Panc1 (cell line): ENCODE data around the gene MRPL46. TPM values are rescaled to one million over a fixed set of nuclear protein-coding genes. Genes with fewer than 3 reads are reported as not detected.

Source experiments
- ATAC-seq: fragments of 200-7000 bp; cut with Tn5 transposase; 2 replicates; pipeline ENCODE4 v1.9.1; 2020; ENCODE audit warnings: mild to moderate bottlenecking, moderate library complexity
- BruUV-seq: library from RNA; stranded (reverse); fragments of 400-500 nt; replicated peaks from 2 replicates; lab custom pipeline; 2021; lab: Mats Ljungman, UMichigan
- CTCF ChIA-PET: fragments of 300-600 bp; sonication (Branson Sonifier 250); formaldehyde crosslinking; loops from one replicate; lab custom pipeline; 2022; ENCODE audit warnings: antibody characterized with exemption; lab: Charles Lee
- POLR2A ChIA-PET: fragments of 300-600 bp; sonication (Branson Sonifier 250); formaldehyde crosslinking; loops from one replicate; lab custom pipeline; 2022; ENCODE audit warnings: antibody characterized with exemption; lab: Charles Lee
- DNase-seq: peaks from one replicate; pipeline ENCODE4 v3.0.0-alpha.2; 2010; ENCODE audit warnings: low read depth, low spot score
- H3K27ac ChIP-seq: 2 replicates; pipeline ENCODE4 v1.5.1; 2011; ENCODE audit warnings: mild to moderate bottlenecking, low read length, inconsistent platforms
- H3K27me3 ChIP-seq: fragments of 200-500 bp; sonication (Bioruptor generic); 2 replicates; pipeline ENCODE4 v1.6.0; 2014; ENCODE audit warnings: low read length, inconsistent platforms; ENCODE audit not compliant: control insufficient read depth, insufficient read depth
- H3K36me3 ChIP-seq: fragments of 200-500 bp; sonication (Bioruptor generic); 2 replicates; pipeline ENCODE4 v1.5.1; 2014; ENCODE audit warnings: inconsistent platforms, mild to moderate bottlenecking, low read length, moderate library complexity; ENCODE audit not compliant: control insufficient read depth, insufficient read depth
- H3K4me1 ChIP-seq: 2 replicates; pipeline ENCODE4 v1.5.1; 2011; ENCODE audit warnings: inconsistent platforms, mild to moderate bottlenecking, low read length, moderate library complexity; ENCODE audit not compliant: control insufficient read depth, insufficient read depth
- H3K4me3 ChIP-seq, 2 experiments: 2 replicates each; pipeline ENCODE4 v1.5.1; 2011 to 2012; ENCODE audit warnings: low read depth in 2 of 2, low read length in 2 of 2, mild to moderate bottlenecking in 2 of 2, inconsistent platforms in 1 of 2, moderate library complexity in 1 of 2
- H3K9me3 ChIP-seq: fragments of 200-500 bp; sonication (Bioruptor generic); 2 replicates; pipeline ENCODE4 v1.5.1; 2014; ENCODE audit warnings: low read depth, mild to moderate bottlenecking, inconsistent platforms, low read length, moderate library complexity; ENCODE audit not compliant: control insufficient read depth, insufficient read depth
- POLR2AphosphoS5 ChIP-seq: IDR thresholded peaks from 2 replicates; pipeline ENCODE4 v1.6.1; 2012; ENCODE audit warnings: mild to moderate bottlenecking, low read depth, low read length, moderate library complexity
- SIN3A ChIP-seq: IDR thresholded peaks from 2 replicates; pipeline ENCODE4 v1.6.1; 2012; ENCODE audit warnings: low read depth, mild to moderate bottlenecking, low read length, moderate library complexity, borderline replicate concordance; ENCODE audit not compliant: insufficient read depth
- TCF7L2 ChIP-seq: IDR thresholded peaks from 2 replicates; pipeline ENCODE4 v1.6.1; 2011; ENCODE audit warnings: mild to moderate bottlenecking, low read depth, low read length, inconsistent platforms
- in situ Hi-C: cut with HindIII; loops from 2 replicates; pipeline ENCODE4 v1.10.0; 2016; ENCODE audit warnings: low sequenced_read_pairs, low pct_unique_long_range_greater_than_20kb
- intact Hi-C: fragments of 100-400 bp; cut with micrococcal nuclease; formaldehyde crosslinking; loops from one replicate; pipeline ENCODE4 v1.10.0; 2022; ENCODE audit not compliant: unreplicated experiment
- total RNA-seq: library from RNA; stranded (reverse); gene quantifications from one replicate; pipeline ENCODE4 v1.2.1, GENCODE V29; 2021; ENCODE audit not compliant: unreplicated experiment
- TF ChIP-seq, protein P1 (sequence below): fragments of 450-650 bp; IDR thresholded peaks from 2 replicates; pipeline ENCODE4 v1.5.1; 2017; ENCODE audit warnings: mild to moderate bottlenecking
- TF ChIP-seq, protein P2 (sequence below), 2 experiments: IDR thresholded peaks; 2 replicates each; pipeline ENCODE4 v1.6.1; 2011 to 2012; ENCODE audit warnings: low read depth in 2 of 2, control low read depth in 1 of 2, low read length in 1 of 2, mild to moderate bottlenecking in 1 of 2, moderate library complexity in 1 of 2; ENCODE audit not compliant: insufficient read depth in 1 of 2

Gene MRPL46
- total RNA-seq, 1 experiment from 2014 or later: 31.3 TPM

DNA sequence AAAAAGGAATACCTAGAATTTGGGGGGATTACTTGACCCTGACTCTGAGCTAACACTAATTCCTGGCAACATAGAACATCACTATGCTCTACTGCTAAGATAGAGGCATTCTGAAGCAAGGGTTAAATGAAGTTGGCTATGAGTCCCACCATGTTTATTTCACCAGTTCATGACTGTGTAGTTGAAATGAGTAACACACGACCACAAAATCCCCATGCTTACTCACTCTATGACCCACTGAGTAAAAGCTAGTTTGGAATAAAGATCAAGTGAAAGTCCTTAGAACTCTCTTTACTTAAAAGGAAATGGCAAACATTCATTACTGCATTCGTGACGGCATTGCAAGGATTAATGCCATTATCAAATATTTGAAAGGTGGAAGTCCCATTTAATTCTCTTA, 47.4 kb downstream of the MRPL46 start:
- ChIA-PET CTCF (no interaction called here), POLR2A (no interaction called here)
- H3K27me3 ChIP-seq: peaks cover 7% of the 10 kb centered on the region; the same call in 1 of the 2 replicates
- TF ChIP-seq SIN3A (no peak), POLR2AphosphoS5 (no peak), TCF7L2 (no peak)
- TF ChIP-seq, protein P1, sequence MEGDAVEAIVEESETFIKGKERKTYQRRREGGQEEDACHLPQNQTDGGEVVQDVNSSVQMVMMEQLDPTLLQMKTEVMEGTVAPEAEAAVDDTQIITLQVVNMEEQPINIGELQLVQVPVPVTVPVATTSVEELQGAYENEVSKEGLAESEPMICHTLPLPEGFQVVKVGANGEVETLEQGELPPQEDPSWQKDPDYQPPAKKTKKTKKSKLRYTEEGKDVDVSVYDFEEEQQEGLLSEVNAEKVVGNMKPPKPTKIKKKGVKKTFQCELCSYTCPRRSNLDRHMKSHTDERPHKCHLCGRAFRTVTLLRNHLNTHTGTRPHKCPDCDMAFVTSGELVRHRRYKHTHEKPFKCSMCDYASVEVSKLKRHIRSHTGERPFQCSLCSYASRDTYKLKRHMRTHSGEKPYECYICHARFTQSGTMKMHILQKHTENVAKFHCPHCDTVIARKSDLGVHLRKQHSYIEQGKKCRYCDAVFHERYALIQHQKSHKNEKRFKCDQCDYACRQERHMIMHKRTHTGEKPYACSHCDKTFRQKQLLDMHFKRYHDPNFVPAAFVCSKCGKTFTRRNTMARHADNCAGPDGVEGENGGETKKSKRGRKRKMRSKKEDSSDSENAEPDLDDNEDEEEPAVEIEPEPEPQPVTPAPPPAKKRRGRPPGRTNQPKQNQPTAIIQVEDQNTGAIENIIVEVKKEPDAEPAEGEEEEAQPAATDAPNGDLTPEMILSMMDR: no peak
- TF ChIP-seq, protein P2, sequence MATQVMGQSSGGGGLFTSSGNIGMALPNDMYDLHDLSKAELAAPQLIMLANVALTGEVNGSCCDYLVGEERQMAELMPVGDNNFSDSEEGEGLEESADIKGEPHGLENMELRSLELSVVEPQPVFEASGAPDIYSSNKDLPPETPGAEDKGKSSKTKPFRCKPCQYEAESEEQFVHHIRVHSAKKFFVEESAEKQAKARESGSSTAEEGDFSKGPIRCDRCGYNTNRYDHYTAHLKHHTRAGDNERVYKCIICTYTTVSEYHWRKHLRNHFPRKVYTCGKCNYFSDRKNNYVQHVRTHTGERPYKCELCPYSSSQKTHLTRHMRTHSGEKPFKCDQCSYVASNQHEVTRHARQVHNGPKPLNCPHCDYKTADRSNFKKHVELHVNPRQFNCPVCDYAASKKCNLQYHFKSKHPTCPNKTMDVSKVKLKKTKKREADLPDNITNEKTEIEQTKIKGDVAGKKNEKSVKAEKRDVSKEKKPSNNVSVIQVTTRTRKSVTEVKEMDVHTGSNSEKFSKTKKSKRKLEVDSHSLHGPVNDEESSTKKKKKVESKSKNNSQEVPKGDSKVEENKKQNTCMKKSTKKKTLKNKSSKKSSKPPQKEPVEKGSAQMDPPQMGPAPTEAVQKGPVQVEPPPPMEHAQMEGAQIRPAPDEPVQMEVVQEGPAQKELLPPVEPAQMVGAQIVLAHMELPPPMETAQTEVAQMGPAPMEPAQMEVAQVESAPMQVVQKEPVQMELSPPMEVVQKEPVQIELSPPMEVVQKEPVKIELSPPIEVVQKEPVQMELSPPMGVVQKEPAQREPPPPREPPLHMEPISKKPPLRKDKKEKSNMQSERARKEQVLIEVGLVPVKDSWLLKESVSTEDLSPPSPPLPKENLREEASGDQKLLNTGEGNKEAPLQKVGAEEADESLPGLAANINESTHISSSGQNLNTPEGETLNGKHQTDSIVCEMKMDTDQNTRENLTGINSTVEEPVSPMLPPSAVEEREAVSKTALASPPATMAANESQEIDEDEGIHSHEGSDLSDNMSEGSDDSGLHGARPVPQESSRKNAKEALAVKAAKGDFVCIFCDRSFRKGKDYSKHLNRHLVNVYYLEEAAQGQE (IDR thresholded peaks at IDR 0.05; ENCODE audit: insufficient read depth in 1 of 2, low read depth in 2 of 2, low read length in 1 of 2): no peak
- no TSS peak for BruUV-seq
- no peak for ATAC-seq
- intact Hi-C loops: no loop called here
- no peak overlapping the region for H3K4me3 ChIP-seq
- no peaks in the 10 kb centered on the region for H3K4me1 ChIP-seq
- no peaks in the 10 kb centered on the region for H3K36me3 ChIP-seq
- in situ Hi-C loops: no loop called here
- H3K27ac ChIP-seq: no peak overlapping the region
- DNase-seq: no peak
- H3K9me3 ChIP-seq: no peaks in the 10 kb centered on the region

Other genes with a start within 250 kb of the MRPL46 start
- gene NTRK3, start 210.6 kb downstream of the MRPL46 start, total RNA-seq: not detected
- 76.9 TPM for gene MRPS11, start 320 bp upstream of the MRPL46 start, total RNA-seq
- 5.2 TPM for gene DET1, start 79.3 kb upstream of the MRPL46 start, total RNA-seq
- gene AEN, start 154.0 kb upstream of the MRPL46 start, total RNA-seq: 38.7 TPM
- gene ISG20, start 171.6 kb upstream of the MRPL46 start, total RNA-seq: 14.9 TPM